22Rv1 (cell line): Measurements from ENCODE around the gene CDCP1.

Source experiments
- CTCF ChIP-seq: fragments of 450-650 bp; IDR thresholded peaks from 2 replicates; pipeline ENCODE4 v1.5.1; 2017; ENCODE audit warnings: mild to moderate bottlenecking
- ZFX ChIP-seq: fragments of 450-650 bp; IDR thresholded peaks from 2 replicates; pipeline ENCODE4 v1.6.1; 2017; ENCODE audit warnings: antibody characterized with exemption, borderline replicate concordance

- TF ChIP-seq CTCF, result no peak
- TF ChIP-seq ZFX, result no peak
These were observed 85.8 kb downstream of the CDCP1 start for GRCh38 chr3:45060165-45060892.
